IgD-negative memory B cell (primary cell): ENCODE measurements around the gene ADAT1. TPM values are rescaled to one million over a fixed set of nuclear protein-coding genes. Genes with fewer than 3 reads are reported as not detected.

Source experiments
- polyA plus RNA-seq: library from polyadenylated mRNA; unstranded; fragments of 300-500 nt; fragmentation: Illumina TruSeq; gene quantifications from one replicate; pipeline ENCODE4 v1.2.3, GENCODE V29; 2021

Gene ADAT1
- polyA plus RNA-seq, 1 donor from 2014 or later = 39.3 TPM

Other genes starting within 250 kb of the ADAT1 start
- 31.5 TPM for gene CFDP1, start 189.8 kb downstream of the ADAT1 start, polyA plus RNA-seq
- gene TMEM170A, start 158.6 kb downstream of the ADAT1 start, polyA plus RNA-seq = 51.5 TPM
- 0.13 TPM for gene CHST6, start 127.8 kb downstream of the ADAT1 start, polyA plus RNA-seq
- gene CHST5, start 87.2 kb downstream of the ADAT1 start, polyA plus RNA-seq = not detected
- 5.8 TPM for gene TMEM231, start 67.0 kb downstream of the ADAT1 start, polyA plus RNA-seq
- gene GABARAPL2, start 56.9 kb downstream of the ADAT1 start, polyA plus RNA-seq = 307 TPM
- gene KARS1, start 24.4 kb upstream of the ADAT1 start, polyA plus RNA-seq = 184 TPM
- 128 TPM for gene TERF2IP, start 24.5 kb upstream of the ADAT1 start, polyA plus RNA-seq
- 0.18 TPM for gene CPHXL2, start 53.7 kb upstream of the ADAT1 start, polyA plus RNA-seq
- not detected for gene DUXB, start 78.2 kb upstream of the ADAT1 start, polyA plus RNA-seq
- not detected for gene CPHXL, start 103.2 kb upstream of the ADAT1 start, polyA plus RNA-seq